HG03432 (cell line): ENCODE data around the gene SDK1.

Experiments
- ATAC-seq: cut with Tn5 transposase; IDR thresholded peaks from one replicate; pipeline ENCODE4 v1.9.1; 2021; ENCODE audit warnings: mild to moderate bottlenecking, moderate library complexity; ENCODE audit not compliant: unreplicated experiment

SDK1 gene

DNA sequence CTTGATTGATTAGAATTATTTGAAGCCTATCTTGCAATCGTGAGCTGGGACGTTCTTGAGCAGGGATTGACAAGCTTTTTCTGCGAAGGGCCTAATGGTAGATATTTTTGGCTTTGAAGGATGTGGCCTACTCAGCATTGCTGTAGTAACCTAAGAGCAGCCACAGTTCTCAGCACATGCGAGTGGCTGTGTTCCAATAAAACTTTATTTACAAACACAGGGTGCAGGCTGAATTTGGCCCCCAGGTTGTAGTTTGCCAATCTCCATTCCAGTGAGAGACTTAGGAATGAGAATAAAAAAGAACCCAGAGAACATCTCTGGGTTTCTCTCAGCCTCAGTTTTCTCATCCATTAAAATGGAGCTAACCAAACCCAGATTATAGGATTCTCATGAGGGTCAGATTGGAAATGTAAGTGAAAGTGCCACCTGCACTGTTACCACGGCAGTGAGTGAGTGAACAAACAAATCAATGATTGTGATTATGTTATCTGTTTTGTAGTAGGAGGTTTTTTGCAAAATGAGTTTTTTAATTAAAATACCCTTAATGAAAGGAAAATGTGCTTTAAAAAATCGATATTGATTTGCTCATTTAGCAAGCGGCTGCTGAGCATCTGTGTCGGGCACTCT, 664.0 kb downstream of the SDK1 start:
- ATAC-seq, result no peak

DNA sequence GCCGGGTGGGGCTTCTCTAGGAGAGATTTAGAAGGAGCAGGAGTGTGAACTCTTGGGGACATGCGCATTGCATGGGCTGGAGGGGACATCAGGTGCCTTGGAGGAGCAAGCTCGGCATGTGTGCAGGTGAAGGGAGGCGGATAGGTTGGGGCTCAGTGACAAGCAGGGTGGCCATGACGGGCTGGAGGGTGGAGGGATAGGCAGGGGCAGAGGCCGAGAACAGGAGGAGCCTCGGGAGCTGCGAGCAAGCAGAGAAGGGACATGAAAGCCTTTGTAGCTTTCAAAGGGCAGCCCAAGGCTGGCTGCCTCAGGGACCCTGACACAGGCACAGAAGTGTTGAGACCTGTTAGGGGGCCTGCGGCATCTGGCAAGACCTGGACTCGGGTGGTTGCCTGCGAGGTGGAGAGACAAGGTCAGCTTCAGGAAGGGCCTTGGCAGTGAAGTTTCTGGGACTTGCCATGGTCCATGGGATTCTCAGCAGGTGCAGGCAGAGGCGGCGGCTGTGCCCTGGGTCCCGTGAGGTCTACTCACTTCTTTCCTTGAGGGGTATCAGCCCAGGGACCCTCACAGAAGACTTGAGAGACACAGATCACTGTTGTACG, 664.8 kb downstream of the SDK1 start:
- ATAC-seq, result no peak

DNA sequence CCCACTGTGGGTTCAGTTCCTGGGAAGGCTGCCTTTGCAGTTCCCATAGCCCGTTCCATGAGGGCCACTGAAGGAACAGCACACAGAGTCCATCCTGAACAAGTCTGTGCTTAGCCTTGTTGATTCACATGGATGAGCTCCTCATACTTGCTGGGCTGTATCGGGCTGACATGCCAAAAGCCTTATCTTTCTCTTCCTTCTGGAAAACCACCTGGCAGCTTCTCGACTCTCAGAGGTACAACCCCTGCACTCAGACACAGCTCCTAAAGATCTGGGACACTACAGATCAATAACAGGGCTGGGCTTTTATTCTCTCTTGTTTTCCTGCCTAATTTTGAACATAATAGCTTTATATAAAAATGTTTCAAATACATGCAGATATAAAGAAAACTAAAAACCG, 667.2 kb downstream of the SDK1 start:
- ATAC-seq, result no peak

DNA sequence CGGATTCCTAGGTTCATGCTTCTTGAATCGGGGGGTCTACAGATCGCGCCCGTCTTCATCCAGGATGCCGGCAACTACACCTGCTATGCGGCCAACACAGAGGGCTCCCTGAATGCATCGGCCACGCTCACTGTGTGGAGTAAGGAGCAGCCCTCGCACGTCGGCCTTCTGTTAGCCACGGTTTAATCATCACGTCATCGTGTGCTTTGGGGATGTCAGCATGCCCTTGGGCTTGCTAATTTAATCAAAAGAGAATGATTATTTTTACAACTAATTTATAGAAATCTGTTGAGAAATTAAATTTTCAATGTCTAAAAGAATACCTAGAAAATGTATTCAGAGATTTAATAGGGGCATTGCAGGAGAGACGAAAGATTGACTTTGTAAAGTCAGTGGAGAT, 668.2 kb downstream of the SDK1 start:
- no peak for ATAC-seq

DNA sequence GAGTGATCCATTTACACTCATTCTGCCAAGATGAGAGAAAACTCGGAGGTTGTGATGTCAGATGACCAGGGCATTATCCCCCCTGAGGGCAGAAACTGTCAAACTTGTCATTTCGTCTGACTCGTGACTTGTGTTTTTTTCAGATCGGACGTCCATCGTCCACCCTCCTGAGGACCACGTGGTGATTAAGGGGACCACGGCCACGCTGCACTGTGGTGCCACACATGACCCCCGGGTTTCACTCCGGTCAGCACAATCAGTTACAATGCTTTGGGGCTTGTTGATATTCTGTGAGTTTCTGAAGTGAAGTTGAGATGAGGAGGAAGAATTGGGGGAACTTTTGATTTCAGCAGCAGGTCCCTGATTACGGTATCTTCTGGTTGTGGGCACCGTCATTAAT, 670.3 kb downstream of the SDK1 start:
- no peak for ATAC-seq

DNA sequence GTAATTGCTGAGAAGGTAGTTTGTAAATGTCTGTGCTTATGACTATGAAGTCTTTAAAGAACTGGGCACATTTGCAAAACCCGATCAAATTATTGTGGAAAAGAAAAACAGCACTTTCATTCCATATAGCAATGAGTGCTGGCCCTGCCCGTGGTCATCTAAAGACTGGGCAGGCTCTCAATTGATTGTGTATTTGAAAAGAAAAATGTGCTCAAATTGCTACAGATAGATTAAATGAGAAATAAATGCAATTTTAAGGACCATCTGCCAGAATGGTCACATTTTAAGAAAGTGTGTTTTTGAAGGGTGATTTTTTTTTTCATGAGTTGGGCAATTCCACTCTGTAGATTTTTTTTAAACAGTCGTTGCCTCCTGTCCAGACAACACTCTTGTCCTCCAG, 672.2 kb downstream of the SDK1 start:
- ATAC-seq, result no peak

DNA sequence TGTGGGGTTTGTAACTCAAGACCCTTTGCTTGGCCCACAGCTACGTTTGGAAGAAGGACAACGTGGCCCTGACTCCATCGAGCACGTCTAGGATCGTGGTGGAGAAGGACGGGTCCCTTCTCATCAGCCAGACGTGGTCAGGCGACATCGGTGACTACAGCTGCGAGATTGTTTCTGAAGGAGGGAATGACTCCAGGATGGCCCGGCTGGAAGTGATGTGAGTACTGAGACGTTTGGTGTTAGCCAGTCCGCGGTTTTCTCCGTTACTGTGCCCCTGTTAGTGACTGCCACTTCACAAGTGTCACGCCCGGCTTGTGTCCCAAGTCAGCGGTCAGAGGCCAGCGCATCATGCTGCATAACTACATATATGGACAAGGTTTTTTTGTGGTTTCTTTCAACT, 673.3 kb downstream of the SDK1 start:
- ATAC-seq, result no peak

DNA sequence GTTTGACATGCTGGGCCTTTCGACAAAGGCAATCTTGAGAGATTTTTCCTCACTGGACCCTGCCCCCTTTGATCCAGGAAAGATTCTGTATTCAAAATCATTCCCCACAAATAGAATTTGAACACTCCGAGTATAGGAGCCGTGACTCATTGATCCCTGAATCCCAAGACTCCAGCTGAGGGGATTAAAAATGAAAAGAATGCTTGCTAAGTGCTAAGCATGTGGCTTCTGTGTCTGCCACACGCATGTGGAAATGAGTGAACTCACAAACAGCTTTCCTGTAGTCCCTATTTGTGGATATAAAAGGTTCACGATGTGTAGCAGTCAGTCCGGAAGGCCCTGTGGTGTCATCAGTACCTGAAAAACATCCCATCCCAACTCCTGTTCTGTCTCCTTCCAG, 674.3 kb downstream of the SDK1 start:
- ATAC-seq, result no peak

DNA sequence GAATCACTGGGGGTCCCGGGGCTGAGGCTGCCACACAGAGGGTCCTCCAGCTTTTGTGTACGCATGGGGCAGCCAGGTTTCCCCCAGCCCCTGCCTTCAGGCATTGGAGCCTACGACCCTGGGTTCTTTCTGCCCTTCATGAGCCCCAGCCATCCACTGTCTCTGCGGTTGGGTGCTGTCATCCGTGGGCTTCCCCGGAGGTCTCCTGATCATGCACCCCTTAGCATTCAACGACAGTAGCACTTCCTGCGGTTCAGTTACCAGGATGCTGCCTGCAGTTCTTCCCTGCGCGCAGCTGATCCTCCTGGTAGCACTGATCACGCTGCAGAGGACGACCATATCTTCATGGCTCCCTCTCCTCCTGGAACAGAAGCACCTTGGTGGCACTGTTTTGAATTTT, 676.3 kb downstream of the SDK1 start:
- no peak for ATAC-seq

DNA sequence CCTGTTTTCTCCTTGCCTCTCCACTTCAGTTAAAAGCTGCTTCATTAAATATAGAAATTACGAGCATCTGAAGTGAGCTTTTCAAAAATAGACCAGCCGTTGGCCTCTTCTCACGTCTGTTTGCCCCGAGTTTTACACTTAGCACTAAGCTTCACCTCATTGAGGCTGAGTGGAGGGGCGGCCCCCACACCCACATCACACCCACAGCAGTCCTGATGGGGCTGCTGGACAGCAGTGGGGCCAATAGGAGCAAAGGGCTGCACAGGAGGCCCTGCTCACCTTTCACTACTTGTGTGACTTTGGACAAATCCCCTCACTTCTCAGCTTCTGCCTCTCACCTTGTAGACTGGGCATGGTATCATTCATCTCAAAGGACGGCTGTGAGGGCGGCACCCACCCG, 677.8 kb downstream of the SDK1 start:
- no peak for ATAC-seq

DNA sequence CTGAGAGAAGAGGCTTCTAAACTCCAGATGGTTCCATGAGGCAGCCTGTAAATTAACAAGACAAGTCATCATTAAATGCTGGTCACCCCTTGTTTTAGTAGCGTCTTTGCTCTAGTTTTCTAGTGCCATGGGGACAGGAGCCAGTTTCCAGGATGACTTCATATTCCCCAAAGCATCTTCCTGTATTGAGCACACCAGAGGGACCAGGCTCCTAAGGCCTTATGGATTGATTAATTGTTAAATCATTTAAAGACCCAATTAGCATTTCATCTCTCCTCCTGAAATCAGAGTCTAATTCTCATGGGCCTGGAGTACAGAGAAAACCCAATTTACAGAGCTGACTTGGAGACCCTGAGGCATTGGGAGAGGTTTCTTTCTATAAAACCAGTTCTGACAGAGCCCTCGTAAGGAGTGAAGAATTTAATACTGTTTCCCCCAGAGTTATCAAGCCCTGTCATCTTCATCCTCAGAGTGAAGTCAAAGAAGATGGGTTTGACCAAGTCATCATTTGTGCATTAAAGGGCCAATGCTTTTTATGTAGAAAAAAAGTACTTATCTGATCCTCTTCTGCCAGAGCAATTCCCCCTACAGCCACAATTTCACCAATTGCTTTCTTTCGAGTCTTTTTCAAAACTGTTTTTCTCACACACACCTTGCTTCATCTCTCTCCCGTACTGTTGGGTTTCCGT, 678.7 kb downstream of the SDK1 start:
- ATAC-seq, result no peak

DNA sequence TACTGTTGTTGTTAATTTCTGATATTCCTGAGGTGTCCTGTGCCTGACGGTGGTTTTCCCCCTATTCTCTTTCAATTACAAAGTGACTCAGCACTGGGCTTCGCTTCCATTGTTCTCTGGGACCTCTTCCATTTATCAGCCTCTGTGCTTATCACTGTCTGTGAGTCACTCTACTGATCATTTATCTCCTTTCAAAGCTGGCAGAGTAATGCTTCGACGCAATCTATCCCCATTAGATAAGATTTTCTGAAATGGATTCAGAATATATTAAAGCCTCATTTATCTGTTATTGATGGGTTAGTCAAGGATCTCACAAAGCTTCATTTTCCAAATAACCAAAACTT, 679.2 kb downstream of the SDK1 start:
- ATAC-seq, result no peak

DNA sequence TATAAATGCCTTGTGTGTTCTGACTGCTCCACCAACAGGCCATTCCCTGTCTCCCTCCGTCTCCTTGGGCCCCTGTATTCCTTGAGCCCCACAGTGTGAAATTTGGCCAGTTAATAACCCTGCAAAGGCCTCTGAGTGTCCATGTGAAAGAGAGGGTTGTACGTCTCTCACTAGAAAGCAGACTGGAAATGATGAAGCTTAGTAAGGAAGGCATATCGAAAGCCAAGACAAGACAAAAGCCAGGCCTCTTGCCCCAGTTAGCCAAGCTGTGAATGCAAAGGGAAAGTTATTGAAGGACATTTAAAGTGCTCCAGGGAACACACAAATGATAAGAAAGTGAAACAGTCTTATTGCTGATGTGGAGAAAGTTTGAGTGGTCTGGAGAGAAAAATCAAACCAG, 680.2 kb downstream of the SDK1 start:
- ATAC-seq, result no peak

DNA sequence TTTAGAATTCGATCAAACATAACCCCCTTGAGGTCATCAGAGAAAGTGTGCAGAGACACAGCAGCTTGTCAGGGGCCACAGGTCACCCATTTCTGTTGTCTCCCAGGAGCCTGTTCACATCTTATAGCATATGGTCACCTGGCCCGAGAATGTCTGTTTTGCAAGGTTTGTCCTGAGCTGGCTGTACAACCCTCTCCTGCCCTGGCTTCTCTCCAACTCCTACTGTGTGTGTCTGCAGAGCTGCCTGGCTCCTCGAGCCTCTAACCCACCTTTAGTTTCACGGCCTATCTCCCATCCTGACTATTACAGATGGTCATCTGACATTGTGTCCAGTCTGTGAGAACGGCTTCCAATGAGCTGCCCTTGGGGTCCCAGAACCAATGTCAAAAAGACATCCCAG, 683.4 kb downstream of the SDK1 start:
- ATAC-seq, result no peak

DNA sequence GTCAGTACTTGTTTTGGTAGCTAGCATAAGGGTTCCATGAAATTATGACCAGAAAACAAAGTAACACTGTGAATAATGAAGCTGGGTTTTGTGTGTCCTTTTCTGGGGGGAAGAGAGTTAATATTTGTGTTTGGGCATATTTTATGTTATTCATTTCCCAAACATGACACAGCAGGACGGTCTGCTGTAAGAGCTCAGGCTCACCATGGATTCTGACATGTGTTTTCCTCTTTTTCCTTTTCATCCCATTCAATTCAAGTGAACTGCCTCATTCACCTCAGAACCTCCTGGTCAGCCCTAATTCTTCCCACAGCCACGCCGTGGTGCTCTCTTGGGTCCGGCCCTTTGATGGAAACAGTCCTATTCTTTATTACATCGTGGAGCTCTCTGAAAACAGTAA, 685.9 kb downstream of the SDK1 start:
- no peak for ATAC-seq

DNA sequence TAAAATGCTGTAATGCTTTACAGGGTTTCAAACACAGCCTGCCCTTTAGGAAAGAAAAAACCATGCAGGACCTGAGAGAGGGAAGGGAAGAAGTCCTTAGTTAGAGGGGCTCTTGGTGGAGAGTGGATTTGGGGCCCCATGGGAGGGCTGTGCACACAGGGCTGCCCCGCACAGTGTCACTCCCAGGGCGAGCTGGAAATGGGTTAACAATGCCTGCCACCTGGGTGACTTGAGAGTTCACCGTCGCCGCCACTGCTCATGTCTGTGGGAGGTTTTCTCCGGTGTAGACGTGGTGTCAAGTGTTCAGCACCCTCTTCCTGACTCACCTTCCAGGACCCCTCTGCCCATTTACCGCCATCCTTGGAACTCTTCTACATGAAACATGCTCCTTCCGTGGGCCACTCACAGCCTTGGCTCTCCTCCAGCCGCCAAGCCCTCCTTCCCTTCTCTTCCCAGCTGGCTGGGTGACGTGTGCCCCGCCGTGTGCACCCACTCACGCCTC, 686.4 kb downstream of the SDK1 start:
- ATAC-seq, result no peak

DNA sequence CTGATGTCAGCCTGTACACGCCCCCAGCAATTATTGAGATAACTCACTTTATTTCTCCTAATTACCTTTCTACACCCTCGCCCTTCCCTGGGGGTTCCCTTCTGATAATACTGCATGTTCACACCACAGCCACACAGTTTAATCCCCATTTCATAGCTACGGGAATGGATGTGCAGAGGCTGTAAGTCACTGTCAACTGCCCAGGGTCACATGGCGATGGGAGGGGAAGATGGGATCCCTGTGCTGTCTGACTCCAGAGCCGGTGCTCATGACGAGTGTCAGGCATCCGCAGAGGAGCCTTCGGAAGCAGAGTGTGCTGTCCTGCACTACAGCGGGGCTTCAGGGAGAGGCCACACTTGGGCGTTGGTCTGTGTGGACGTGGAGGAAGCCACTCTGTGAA, 688.7 kb downstream of the SDK1 start:
- ATAC-seq, result no peak

DNA sequence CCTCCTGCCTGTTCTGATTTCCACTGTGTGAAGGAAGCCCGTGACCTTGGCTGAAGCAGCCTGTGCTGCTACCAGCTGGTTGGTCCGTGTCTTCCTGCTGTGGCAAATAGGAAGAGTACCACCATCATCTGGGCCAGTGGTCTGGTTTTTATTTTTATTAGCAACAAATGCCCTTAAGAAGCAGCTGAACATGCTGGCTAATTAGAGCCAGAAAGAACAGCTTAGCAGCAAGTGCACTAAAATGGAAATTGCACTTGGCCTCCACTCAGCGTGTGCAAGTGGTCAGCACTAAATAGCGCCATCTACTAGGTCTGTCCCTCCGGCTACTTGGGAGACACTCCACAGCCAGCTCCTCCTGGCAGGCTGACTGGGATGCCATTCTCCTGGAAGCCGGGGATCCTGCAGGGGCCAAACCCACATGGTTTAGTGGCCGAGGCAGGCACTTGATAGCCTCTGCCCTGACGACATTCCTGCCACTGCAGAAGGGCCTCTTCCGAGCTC, 690.7 kb downstream of the SDK1 start:
- ATAC-seq, result no peak

DNA sequence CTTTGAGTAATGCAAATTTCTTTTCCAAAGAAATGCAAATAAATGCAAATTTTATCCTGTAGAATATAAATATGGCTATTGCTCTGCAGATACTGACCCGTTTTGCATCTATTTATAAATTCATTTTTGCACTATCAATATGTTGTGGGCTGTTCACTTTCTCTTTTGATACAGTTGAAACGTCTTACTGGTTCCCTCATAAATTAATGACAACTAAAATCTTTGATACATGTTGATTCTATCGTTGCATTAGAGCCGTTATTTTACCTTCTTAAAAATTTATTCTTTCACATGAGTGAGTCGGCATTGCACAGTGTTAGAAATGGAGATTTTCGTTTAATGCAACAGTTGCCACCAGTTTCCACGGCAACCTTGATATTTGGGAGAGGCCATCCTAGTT, 691.8 kb downstream of the SDK1 start:
- ATAC-seq, result no peak

DNA sequence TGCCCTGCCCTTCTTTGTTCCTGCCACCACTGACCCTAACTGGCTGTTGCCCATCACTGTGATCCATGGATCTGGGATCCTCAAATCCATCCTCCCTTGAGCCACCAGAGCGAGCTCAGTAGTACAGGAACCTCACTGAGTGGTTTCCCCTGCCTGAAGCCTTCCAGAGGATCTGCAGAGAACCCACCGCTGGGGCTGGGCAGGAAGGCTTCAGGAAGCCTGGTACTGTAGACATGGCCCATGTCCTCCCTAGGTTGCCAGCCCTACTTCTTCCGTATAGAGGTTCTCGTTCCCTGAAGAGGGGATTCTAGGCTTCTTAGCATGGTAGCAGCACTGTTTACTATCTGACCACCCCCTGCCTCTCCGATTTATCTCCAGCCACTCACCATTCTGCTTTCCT, 693.7 kb downstream of the SDK1 start:
- ATAC-seq, result no peak

DNA sequence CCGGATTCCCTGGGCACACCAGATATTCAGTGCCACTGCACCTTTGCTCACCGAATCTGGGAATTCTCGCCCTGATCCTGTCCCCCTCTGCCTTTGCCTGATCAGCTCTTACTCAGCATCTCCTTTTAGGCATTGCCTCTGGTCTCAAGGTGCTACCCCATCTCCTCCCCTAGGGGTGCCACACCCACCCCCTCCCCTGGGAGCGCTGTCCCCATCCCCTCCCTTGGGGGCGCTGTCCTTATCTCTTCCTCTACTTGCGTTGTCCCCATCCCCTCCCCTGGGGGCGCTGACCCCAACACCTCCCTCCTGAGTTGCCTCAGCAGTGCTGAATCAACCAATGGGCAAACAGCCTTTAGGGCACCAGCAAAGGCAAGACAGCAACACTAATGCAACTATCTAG, 694.1 kb downstream of the SDK1 start:
- no peak for ATAC-seq

DNA sequence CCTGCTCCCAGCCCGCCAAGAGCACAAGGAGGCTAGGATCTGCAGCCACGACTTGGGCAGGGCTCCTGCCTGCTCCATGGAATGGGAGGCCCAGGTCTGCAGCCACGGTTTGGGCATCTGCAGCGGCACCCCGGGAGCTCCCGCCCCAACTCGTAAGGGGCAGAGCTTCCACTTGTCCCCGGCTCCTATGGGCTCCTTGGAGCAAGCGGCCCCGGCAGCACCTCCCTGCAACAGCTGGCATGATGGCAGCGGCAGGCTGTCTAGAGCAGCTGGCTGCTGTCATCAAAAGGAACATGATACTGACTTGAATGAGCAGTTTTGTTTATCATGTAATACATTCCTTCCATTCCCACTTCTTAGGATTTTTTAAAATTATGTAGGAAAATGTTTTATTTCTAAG, 697.0 kb downstream of the SDK1 start:
- ATAC-seq, result no peak
